ENCODE measurements around the gene RMDN3. TPM values are rescaled to one million over a fixed set of nuclear protein-coding genes. Genes with fewer than 3 reads are reported as not detected.
A peak's percentile ranks its signal among the peaks of the same experiment; 100 is the strongest.

RMDN3 gene
- total and polyA plus RNA-seq, 4 donors: 27.5 to 33.8 (median 30.2) TPM

DNA sequence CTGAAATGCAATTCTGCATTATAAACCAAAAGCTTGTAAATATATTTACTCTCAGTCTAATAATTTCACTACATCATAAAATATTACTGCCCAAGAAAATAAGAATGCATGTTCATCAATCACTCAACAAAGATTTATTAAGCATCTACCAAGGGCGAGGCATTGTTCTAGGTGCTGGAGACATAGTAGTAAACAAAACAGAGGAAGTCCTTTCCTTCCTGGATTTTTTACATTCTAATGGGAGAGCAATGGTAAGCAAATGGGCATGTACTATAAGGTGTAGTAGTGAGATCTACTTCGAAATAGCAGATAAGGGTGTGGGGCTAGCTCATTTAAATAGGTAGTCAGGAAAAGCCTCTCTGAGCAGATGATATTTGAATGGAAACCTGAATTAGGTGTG is 41.0 kb upstream of the RMDN3 start (continued):
- TF ChIP-seq, protein P1, sequence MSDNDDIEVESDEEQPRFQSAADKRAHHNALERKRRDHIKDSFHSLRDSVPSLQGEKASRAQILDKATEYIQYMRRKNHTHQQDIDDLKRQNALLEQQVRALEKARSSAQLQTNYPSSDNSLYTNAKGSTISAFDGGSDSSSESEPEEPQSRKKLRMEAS (IDR thresholded peaks at IDR 0.05): no peak
- no peak for TF ChIP-seq HNF4A (conservative IDR thresholded peaks at IDR 0.05)
- no peak for TF ChIP-seq JUND (IDR thresholded peaks at IDR 0.05)
- no peak for TF ChIP-seq NR2F2 (IDR thresholded peaks at IDR 0.05)
- TF ChIP-seq ATF3 (IDR thresholded peaks at IDR 0.05): no peak
- TF ChIP-seq FOXA1 (IDR thresholded peaks at IDR 0.05): no peak
- TF ChIP-seq FOXA2 (IDR thresholded peaks at IDR 0.05): no peak
- TF ChIP-seq HNF4G (IDR thresholded peaks at IDR 0.05): no peak
- no peak for TF ChIP-seq GABPA (IDR thresholded peaks at IDR 0.05 in 1 of 2, conservative IDR thresholded peaks at IDR 0.05 in 1 of 2)
- TF ChIP-seq EGR1 (IDR thresholded peaks at IDR 0.05; ENCODE audit: low read depth in 2 of 2): no peak

DNA sequence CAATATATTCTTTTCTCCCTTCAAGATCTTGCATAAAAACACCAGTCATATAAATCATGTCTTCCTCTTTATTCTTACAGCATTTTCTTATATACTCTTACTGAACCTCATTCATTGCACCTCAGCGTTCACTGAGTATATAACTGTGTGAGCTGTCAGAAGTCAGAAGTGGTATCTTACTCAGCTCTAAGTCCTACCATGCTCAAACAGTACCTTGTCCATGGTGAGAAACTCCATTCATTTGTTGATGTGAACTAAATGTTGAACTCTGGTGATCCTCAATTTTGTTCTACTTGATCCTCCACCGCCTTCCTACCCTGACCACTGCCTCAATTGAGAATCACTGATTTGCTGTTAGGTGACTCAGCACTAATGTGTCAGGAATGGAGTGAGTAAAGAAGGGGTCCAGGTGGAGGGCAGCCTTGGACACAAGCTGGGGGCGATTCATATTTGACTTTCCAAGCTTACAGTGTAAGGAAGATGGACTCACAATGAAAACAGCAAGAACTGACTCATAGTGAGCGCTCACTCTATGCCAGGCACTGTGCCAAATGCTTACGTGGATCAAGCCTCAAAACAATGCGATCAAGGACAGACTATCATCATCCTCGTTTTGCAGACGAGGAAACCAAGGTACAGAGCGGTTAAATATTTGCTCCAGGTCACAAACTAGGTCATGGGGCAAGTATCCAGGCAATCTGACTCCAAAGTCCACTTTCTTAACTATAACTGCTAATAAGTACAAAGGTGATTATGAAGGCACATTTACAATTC is 38.3 kb upstream of the RMDN3 start:
- Histone ChIP-seq H3K27me3 (ENCODE audit: control insufficient read depth in 4 of 4, insufficient read depth in 4 of 4, low read length in 3 of 4) (no peaks in the 10 kb centered on the region), H3K27ac (ENCODE audit: low read depth in 1 of 2, low read length in 2 of 2) (peak overlapping the region; percentile 65 to 75), H3K9ac (ENCODE audit: low read depth in 1 of 2, low read length in 2 of 2) (no peak overlapping the region), H3K9me3 (ENCODE audit: control insufficient read depth in 4 of 4, low read length in 3 of 4) (no peaks in the 10 kb centered on the region), H3K4me3 (ENCODE audit: low read depth in 1 of 3, low read length in 3 of 3) (no peak overlapping the region), H3K4me1 (ENCODE audit: control insufficient read depth in 4 of 4, insufficient read depth in 4 of 4, low read length in 3 of 4) (peaks cover 2 to 9% (median 3%) of the 10 kb centered on the region in 4 donors), H3K36me3 (ENCODE audit: control insufficient read depth in 4 of 4, insufficient read depth in 3 of 4, low read depth in 1 of 4, low read length in 3 of 4) (peaks cover 0 to 5% (median under 1%) of the 10 kb centered on the region in 4 donors)
- DNase-seq (ENCODE audit: low spot score): no peak
- TF ChIP-seq HNF4G (IDR thresholded peaks at IDR 0.05) (peak; percentile 98), TAF1 (conservative IDR thresholded peaks at IDR 0.05) (no peak), CTCF (IDR thresholded peaks at IDR 0.05; ENCODE audit: low read depth, low read length, missing input control) (no peak), GABPA (IDR thresholded peaks at IDR 0.05 in 1 of 2, conservative IDR thresholded peaks at IDR 0.05 in 1 of 2) (no peak), JUND (IDR thresholded peaks at IDR 0.05) (peak; percentile 77 to 97), YY1 (IDR thresholded peaks at IDR 0.05) (peak; percentile 86), RXRA (IDR thresholded peaks at IDR 0.05) (peak; percentile 96 to 99), NR2F2 (IDR thresholded peaks at IDR 0.05) (peak; percentile 95), HNF4A (conservative IDR thresholded peaks at IDR 0.05) (peak; percentile 99 to 100), FOXA2 (IDR thresholded peaks at IDR 0.05) (peak; percentile 38), FOXA1 (IDR thresholded peaks at IDR 0.05) (peak; percentile 63), EGR1 (IDR thresholded peaks at IDR 0.05; ENCODE audit: low read depth in 2 of 2) (no peak), ZBTB33 (IDR thresholded peaks at IDR 0.05) (peak; percentile 83), ATF3 (IDR thresholded peaks at IDR 0.05) (peak; percentile 74), RAD21 (IDR thresholded peaks at IDR 0.05) (peak; percentile 34), SP1 (IDR thresholded peaks at IDR 0.05) (peak; percentile 98)
- TF ChIP-seq, protein P2, sequence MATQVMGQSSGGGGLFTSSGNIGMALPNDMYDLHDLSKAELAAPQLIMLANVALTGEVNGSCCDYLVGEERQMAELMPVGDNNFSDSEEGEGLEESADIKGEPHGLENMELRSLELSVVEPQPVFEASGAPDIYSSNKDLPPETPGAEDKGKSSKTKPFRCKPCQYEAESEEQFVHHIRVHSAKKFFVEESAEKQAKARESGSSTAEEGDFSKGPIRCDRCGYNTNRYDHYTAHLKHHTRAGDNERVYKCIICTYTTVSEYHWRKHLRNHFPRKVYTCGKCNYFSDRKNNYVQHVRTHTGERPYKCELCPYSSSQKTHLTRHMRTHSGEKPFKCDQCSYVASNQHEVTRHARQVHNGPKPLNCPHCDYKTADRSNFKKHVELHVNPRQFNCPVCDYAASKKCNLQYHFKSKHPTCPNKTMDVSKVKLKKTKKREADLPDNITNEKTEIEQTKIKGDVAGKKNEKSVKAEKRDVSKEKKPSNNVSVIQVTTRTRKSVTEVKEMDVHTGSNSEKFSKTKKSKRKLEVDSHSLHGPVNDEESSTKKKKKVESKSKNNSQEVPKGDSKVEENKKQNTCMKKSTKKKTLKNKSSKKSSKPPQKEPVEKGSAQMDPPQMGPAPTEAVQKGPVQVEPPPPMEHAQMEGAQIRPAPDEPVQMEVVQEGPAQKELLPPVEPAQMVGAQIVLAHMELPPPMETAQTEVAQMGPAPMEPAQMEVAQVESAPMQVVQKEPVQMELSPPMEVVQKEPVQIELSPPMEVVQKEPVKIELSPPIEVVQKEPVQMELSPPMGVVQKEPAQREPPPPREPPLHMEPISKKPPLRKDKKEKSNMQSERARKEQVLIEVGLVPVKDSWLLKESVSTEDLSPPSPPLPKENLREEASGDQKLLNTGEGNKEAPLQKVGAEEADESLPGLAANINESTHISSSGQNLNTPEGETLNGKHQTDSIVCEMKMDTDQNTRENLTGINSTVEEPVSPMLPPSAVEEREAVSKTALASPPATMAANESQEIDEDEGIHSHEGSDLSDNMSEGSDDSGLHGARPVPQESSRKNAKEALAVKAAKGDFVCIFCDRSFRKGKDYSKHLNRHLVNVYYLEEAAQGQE (IDR thresholded peaks at IDR 0.05): peak; percentile 84
- TF ChIP-seq, protein P1 (IDR thresholded peaks at IDR 0.05): peak; percentile 81
- WGBS: 41% methylated on average over 9 of the region's 9 CpGs
